ENCODE measurements around the gene PPIL4.

DNA sequence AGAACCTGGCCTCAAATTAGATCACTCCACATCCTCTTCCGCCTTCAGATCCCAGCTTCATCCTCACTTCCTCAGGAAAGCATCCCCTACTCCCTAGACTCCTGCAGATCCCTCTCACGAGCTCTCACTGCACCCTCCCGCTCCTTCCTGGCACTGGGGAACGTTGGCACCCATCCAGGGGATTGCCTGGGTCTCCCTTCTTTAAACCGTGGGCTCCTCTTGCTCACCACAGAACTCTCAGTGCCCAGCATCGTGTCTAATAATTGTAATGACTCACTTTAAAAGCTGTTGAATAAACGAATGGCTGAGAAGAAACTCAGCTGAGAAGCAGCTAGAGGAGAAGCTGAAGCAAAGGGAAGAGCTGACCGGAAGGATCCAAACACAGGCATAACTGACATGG, 81.4 kb downstream of the PPIL4 start:
- TF ChIP-seq EZH2 (IDR thresholded peaks at IDR 0.05; ENCODE audit: borderline replicate concordance, low read depth, low read length, severe bottlenecking), result no peak
- TF ChIP-seq CTCF (IDR thresholded peaks at IDR 0.05; ENCODE audit: borderline replicate concordance, extremely low read depth, low read length, poor library complexity, severe bottlenecking), result no peak

Data from DND-41 (cell line).